Measurements from ENCODE around the gene NEK5.

GRCh38 chr13:52034616-52035226, 94.2 kb downstream of the NEK5 start:
- TF ChIP-seq CTCF (IDR thresholded peaks at IDR 0.05; ENCODE audit: control extremely low read depth in 1 of 3, insufficient read depth in 1 of 3, low read depth in 1 of 3, low read length in 3 of 3) (no peak), EGR1 (IDR thresholded peaks at IDR 0.05; ENCODE audit: borderline replicate concordance, low read depth, low read length) (no peak), CEBPB (IDR thresholded peaks at IDR 0.05; ENCODE audit: low read depth, low read length) (no peak), EP300 (IDR thresholded peaks at IDR 0.05; ENCODE audit: borderline replicate concordance in 1 of 2, low read depth in 2 of 2, low read length in 2 of 2) (no peak), POLR2A (IDR thresholded peaks at IDR 0.05; ENCODE audit: control extremely low read depth in 1 of 2, low read depth in 2 of 2, low read length in 2 of 2) (no peak), JUN (IDR thresholded peaks at IDR 0.05; ENCODE audit: low read depth, low read length) (no peak)

All from H1 (cell line).